Stimulated activated CD4-positive, alpha-beta T cell treated with anti-CD3 and anti-CD28 coated beads, Interleukin-1b, Interleukin-23, amount 100 ng/mL, for 1 hour (primary cell): ENCODE data around the gene SCGB3A1.

Experiments used
- DNase-seq, 2 donors: peaks; one replicate each; pipeline ENCODE4 v3.0.0-alpha.2; 2020; ENCODE audit warnings: low read depth in 2 of 2

SCGB3A1 gene

GRCh38 chr5:180591311-180591887, at the start of gene SCGB3A1:
Gene SCGB3A1, minus strand, starts transcription at chr5:180591499. Its CDS starts 37 bp downstream, at chr5:180591462.
- no peak for DNase-seq

- DNase-seq, result no peak
Measured at GRCh38 chr5:180640611-180640860, 49.2 kb upstream of the SCGB3A1 start.

- no peak for DNase-seq
Measured at GRCh38 chr5:180639741-180640610, 48.7 kb upstream of the SCGB3A1 start.

- no peak for DNase-seq
Measured at GRCh38 chr5:180639287-180639686, 48.0 kb upstream of the SCGB3A1 start.

GRCh38 chr5:180637962-180638680, 46.8 kb upstream of the SCGB3A1 start:
- no peak for DNase-seq

GRCh38 chr5:180636403-180637075, 45.2 kb upstream of the SCGB3A1 start:
- DNase-seq, result no peak

GRCh38 chr5:180636016-180636402, 44.7 kb upstream of the SCGB3A1 start:
- DNase-seq, result no peak

GRCh38 chr5:180633283-180634177, 42.2 kb upstream of the SCGB3A1 start:
- DNase-seq, result no peak

- no peak for DNase-seq
Measured at GRCh38 chr5:180632768-180633167, 41.5 kb upstream of the SCGB3A1 start.

- DNase-seq, result no peak
Measured at GRCh38 chr5:180631549-180632383, 40.5 kb upstream of the SCGB3A1 start.

GRCh38 chr5:180630426-180630825, 39.1 kb upstream of the SCGB3A1 start:
- no peak for DNase-seq

- DNase-seq, result no peak
Measured at GRCh38 chr5:180629831-180630382, 38.6 kb upstream of the SCGB3A1 start.

- DNase-seq, result no peak
Measured at GRCh38 chr5:180628827-180629750, 37.8 kb upstream of the SCGB3A1 start.

GRCh38 chr5:180628211-180628610, 36.9 kb upstream of the SCGB3A1 start:
- DNase-seq, result no peak

- no peak for DNase-seq
Measured at GRCh38 chr5:180627386-180628120, 36.3 kb upstream of the SCGB3A1 start.

GRCh38 chr5:180626661-180627385, 35.5 kb upstream of the SCGB3A1 start:
- no peak for DNase-seq

GRCh38 chr5:180625791-180626660, 34.7 kb upstream of the SCGB3A1 start:
- DNase-seq, result no peak
